ENCODE data around the gene SLC1A1. TPM values are rescaled to one million over a fixed set of nuclear protein-coding genes. Genes with fewer than 3 reads are reported as not detected.

Gene SLC1A1
- total and polyA plus RNA-seq, 4 donors, result 0.33 to 86.0 (median 33.2) TPM

DNA sequence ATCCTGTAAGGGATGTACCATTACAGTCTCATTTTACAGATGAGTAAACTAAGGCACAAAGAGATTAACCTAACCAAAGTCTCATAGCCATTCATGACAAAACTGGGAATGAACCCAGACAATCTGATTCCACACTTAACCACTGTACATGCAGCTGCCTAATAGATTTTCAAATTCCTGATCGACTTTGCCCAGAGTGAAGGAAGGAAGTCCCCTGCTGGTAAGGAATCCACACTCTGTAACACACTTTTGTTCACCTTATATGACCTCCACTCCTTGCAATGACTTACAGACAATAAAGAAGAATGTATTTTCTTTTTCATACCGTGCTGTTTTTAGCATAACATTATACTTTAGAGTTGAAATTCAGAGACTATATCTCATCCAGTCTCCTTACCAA lies 140.6 kb downstream of the SLC1A1 start:
- DNase-seq (ENCODE audit: low spot score), result no peak
- no peaks in the 10 kb centered on the region for H3K27me3 ChIP-seq (ENCODE audit: control insufficient read depth in 4 of 4, insufficient read depth in 4 of 4, low read length in 3 of 4)
- H3K9ac ChIP-seq (ENCODE audit: low read depth in 1 of 2, low read length in 2 of 2), result no peak overlapping the region
- WGBS, result 57% methylated on average over 2 of the region's 2 CpGs
- no peak overlapping the region for H3K27ac ChIP-seq (ENCODE audit: low read depth in 1 of 2, low read length in 2 of 2)
- H3K4me1 ChIP-seq (ENCODE audit: control insufficient read depth in 4 of 4, insufficient read depth in 4 of 4, low read length in 3 of 4), result no peaks in the 10 kb centered on the region
- H3K36me3 ChIP-seq (ENCODE audit: control insufficient read depth in 4 of 4, insufficient read depth in 3 of 4, low read depth in 1 of 4, low read length in 3 of 4), result peaks cover 0 to 2% (median 0%) of the 10 kb centered on the region in 4 donors
- H3K9me3 ChIP-seq (ENCODE audit: control insufficient read depth in 4 of 4, low read length in 3 of 4), result no peaks in the 10 kb centered on the region
- TF ChIP-seq TAF1 (conservative IDR thresholded peaks at IDR 0.05), result no peak
- no peak for TF ChIP-seq SP1 (IDR thresholded peaks at IDR 0.05)
- TF ChIP-seq RXRA (IDR thresholded peaks at IDR 0.05), result no peak
- TF ChIP-seq FOXA2 (IDR thresholded peaks at IDR 0.05), result no peak
- TF ChIP-seq JUND (IDR thresholded peaks at IDR 0.05), result no peak
- no peak for TF ChIP-seq HNF4G (IDR thresholded peaks at IDR 0.05)
- TF ChIP-seq, protein P1, sequence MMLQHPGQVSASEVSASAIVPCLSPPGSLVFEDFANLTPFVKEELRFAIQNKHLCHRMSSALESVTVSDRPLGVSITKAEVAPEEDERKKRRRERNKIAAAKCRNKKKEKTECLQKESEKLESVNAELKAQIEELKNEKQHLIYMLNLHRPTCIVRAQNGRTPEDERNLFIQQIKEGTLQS (IDR thresholded peaks at IDR 0.05), result no peak
- TF ChIP-seq, protein P2, sequence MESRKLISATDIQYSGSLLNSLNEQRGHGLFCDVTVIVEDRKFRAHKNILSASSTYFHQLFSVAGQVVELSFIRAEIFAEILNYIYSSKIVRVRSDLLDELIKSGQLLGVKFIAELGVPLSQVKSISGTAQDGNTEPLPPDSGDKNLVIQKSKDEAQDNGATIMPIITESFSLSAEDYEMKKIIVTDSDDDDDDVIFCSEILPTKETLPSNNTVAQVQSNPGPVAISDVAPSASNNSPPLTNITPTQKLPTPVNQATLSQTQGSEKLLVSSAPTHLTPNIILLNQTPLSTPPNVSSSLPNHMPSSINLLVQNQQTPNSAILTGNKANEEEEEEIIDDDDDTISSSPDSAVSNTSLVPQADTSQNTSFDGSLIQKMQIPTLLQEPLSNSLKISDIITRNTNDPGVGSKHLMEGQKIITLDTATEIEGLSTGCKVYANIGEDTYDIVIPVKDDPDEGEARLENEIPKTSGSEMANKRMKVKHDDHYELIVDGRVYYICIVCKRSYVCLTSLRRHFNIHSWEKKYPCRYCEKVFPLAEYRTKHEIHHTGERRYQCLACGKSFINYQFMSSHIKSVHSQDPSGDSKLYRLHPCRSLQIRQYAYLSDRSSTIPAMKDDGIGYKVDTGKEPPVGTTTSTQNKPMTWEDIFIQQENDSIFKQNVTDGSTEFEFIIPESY (IDR thresholded peaks at IDR 0.05), result no peak
- no peak for TF ChIP-seq EGR1 (IDR thresholded peaks at IDR 0.05; ENCODE audit: low read depth in 2 of 2)
- TF ChIP-seq, protein P3, sequence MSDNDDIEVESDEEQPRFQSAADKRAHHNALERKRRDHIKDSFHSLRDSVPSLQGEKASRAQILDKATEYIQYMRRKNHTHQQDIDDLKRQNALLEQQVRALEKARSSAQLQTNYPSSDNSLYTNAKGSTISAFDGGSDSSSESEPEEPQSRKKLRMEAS (IDR thresholded peaks at IDR 0.05), result no peak
- TF ChIP-seq GABPA (IDR thresholded peaks at IDR 0.05 in 1 of 2, conservative IDR thresholded peaks at IDR 0.05 in 1 of 2), result no peak
- TF ChIP-seq, protein P4, sequence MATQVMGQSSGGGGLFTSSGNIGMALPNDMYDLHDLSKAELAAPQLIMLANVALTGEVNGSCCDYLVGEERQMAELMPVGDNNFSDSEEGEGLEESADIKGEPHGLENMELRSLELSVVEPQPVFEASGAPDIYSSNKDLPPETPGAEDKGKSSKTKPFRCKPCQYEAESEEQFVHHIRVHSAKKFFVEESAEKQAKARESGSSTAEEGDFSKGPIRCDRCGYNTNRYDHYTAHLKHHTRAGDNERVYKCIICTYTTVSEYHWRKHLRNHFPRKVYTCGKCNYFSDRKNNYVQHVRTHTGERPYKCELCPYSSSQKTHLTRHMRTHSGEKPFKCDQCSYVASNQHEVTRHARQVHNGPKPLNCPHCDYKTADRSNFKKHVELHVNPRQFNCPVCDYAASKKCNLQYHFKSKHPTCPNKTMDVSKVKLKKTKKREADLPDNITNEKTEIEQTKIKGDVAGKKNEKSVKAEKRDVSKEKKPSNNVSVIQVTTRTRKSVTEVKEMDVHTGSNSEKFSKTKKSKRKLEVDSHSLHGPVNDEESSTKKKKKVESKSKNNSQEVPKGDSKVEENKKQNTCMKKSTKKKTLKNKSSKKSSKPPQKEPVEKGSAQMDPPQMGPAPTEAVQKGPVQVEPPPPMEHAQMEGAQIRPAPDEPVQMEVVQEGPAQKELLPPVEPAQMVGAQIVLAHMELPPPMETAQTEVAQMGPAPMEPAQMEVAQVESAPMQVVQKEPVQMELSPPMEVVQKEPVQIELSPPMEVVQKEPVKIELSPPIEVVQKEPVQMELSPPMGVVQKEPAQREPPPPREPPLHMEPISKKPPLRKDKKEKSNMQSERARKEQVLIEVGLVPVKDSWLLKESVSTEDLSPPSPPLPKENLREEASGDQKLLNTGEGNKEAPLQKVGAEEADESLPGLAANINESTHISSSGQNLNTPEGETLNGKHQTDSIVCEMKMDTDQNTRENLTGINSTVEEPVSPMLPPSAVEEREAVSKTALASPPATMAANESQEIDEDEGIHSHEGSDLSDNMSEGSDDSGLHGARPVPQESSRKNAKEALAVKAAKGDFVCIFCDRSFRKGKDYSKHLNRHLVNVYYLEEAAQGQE (IDR thresholded peaks at IDR 0.05), result no peak
- TF ChIP-seq, protein P5, sequence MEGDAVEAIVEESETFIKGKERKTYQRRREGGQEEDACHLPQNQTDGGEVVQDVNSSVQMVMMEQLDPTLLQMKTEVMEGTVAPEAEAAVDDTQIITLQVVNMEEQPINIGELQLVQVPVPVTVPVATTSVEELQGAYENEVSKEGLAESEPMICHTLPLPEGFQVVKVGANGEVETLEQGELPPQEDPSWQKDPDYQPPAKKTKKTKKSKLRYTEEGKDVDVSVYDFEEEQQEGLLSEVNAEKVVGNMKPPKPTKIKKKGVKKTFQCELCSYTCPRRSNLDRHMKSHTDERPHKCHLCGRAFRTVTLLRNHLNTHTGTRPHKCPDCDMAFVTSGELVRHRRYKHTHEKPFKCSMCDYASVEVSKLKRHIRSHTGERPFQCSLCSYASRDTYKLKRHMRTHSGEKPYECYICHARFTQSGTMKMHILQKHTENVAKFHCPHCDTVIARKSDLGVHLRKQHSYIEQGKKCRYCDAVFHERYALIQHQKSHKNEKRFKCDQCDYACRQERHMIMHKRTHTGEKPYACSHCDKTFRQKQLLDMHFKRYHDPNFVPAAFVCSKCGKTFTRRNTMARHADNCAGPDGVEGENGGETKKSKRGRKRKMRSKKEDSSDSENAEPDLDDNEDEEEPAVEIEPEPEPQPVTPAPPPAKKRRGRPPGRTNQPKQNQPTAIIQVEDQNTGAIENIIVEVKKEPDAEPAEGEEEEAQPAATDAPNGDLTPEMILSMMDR (IDR thresholded peaks at IDR 0.05; ENCODE audit: low read depth, low read length, missing input control), result no peak
- TF ChIP-seq YY1 (IDR thresholded peaks at IDR 0.05), result no peak
- no peak for TF ChIP-seq NR2F2 (IDR thresholded peaks at IDR 0.05)
- no peak for TF ChIP-seq HNF4A (conservative IDR thresholded peaks at IDR 0.05)
- TF ChIP-seq FOXA1 (IDR thresholded peaks at IDR 0.05), result no peak
- H3K4me3 ChIP-seq (ENCODE audit: low read depth in 1 of 3, low read length in 3 of 3), result no peak overlapping the region

Other genes starting within 250 kb of the SLC1A1 start
- gene GLIS3, start 190.4 kb upstream of the SLC1A1 start, total RNA-seq, result 10 to 100 TPM in 1 of 2 donors, 1 to 10 TPM in 1; 9.7 to 25.9 TPM
- gene GLIS3, start 190.4 kb upstream of the SLC1A1 start, polyA plus RNA-seq, result 1 to 10 TPM; 4.2 to 5.9 TPM
- 10 to 100 TPM; 11.7 to 11.8 TPM for gene PLPP6, start 171.8 kb downstream of the SLC1A1 start, total RNA-seq
- gene PLPP6, start 171.8 kb downstream of the SLC1A1 start, polyA plus RNA-seq, result 10 to 100 TPM in 1 of 2 donors, 1 to 10 TPM in 1; 9.5 to 10.6 TPM
- 1 to 10 TPM; 1.6 to 6.2 TPM for gene SPATA6L, start 176.0 kb downstream of the SLC1A1 start, total RNA-seq
- 1 to 10 TPM; 1.8 to 2.7 TPM for gene SPATA6L, start 176.0 kb downstream of the SLC1A1 start, polyA plus RNA-seq
- gene CDC37L1, start 189.1 kb downstream of the SLC1A1 start, total RNA-seq, result 10 to 100 TPM; 11.3 to 32.8 TPM
- 10 to 100 TPM; 15.9 to 22.8 TPM for gene CDC37L1, start 189.1 kb downstream of the SLC1A1 start, polyA plus RNA-seq